Liver (tissue), 9 donors: ENCODE results near the gene UNC45B. TPM values are rescaled to one million over a fixed set of nuclear protein-coding genes. Genes with fewer than 3 reads are reported as not detected.
"Not testable (repeated sequence)": the region's sequence is repeated elsewhere in the genome, so short reads cannot be mapped to it uniquely, and the experiment has no call there.

Experiments used
- DNase-seq: peaks from one replicate; pipeline ENCODE4 v3.0.0-alpha.2; 2017; ENCODE audit warnings: low spot score
- H3K27ac ChIP-seq, 2 donors: one replicate each; pipeline ENCODE4 v1.7.0; 2013; ENCODE audit warnings: inconsistent platforms in 2 of 2, low read length in 2 of 2, control low read depth in 1 of 2, low read depth in 1 of 2, mild to moderate bottlenecking in 1 of 2
- H3K27me3 ChIP-seq, 4 donors: one replicate each; pipeline versions ENCODE4 v1.6.1 to v1.7.0; 2013; ENCODE audit warnings: low read length in 3 of 4, inconsistent platforms in 1 of 4, mild to moderate bottlenecking in 1 of 4, moderate library complexity in 1 of 4; ENCODE audit not compliant: control insufficient read depth in 4 of 4, insufficient read depth in 4 of 4
- H3K36me3 ChIP-seq, 4 donors: one replicate each; pipeline versions ENCODE4 v1.6.1 to v1.7.0; 2013; ENCODE audit warnings: low read length in 3 of 4, mild to moderate bottlenecking in 3 of 4, low read depth in 1 of 4, moderate library complexity in 1 of 4; ENCODE audit not compliant: control insufficient read depth in 4 of 4, insufficient read depth in 3 of 4
- H3K4me1 ChIP-seq, 4 donors: one replicate each; pipeline versions ENCODE4 v1.6.1 to v1.7.0; 2013; ENCODE audit warnings: low read length in 3 of 4, mild to moderate bottlenecking in 3 of 4, moderate library complexity in 1 of 4; ENCODE audit not compliant: control insufficient read depth in 4 of 4, insufficient read depth in 4 of 4
- H3K4me3 ChIP-seq, 3 donors: one replicate each; pipeline versions ENCODE4 v1.6.1 to v1.7.0; 2013; ENCODE audit warnings: low read length in 3 of 3, control low read depth in 1 of 3, low read depth in 1 of 3, mild to moderate bottlenecking in 1 of 3
- H3K9ac ChIP-seq, 2 donors: one replicate each; pipeline ENCODE4 v1.7.0; 2013; ENCODE audit warnings: low read length in 2 of 2, mild to moderate bottlenecking in 2 of 2, moderate library complexity in 2 of 2, control low read depth in 1 of 2, low read depth in 1 of 2
- H3K9me3 ChIP-seq, 4 donors: one replicate each; pipeline versions ENCODE4 v1.6.1 to v1.7.0; 2013; ENCODE audit warnings: low read length in 3 of 4; ENCODE audit not compliant: control insufficient read depth in 4 of 4
- ATF3 ChIP-seq: IDR thresholded peaks from 2 replicates; pipeline ENCODE4 v1.6.1; 2016; ENCODE audit warnings: antibody characterized with exemption
- EGR1 ChIP-seq, 2 donors: IDR thresholded peaks; 2 replicates each; pipeline ENCODE4 v1.6.1; 2016 to 2018; ENCODE audit warnings: antibody characterized with exemption in 2 of 2, low read depth in 2 of 2
- GABPA ChIP-seq, 2 donors: IDR thresholded peaks in 1 of 2; conservative IDR thresholded peaks in 1 of 2; 2 replicates each; pipeline ENCODE4 v1.6.1; 2016; ENCODE audit warnings: antibody characterized with exemption in 2 of 2, mild to moderate bottlenecking in 1 of 2, moderate library complexity in 1 of 2
- HNF4G ChIP-seq: IDR thresholded peaks from 2 replicates; pipeline ENCODE4 v1.6.1; 2016; ENCODE audit warnings: antibody characterized with exemption
- JUND ChIP-seq, 2 donors: IDR thresholded peaks; 2 replicates each; pipeline ENCODE4 v1.6.1; 2016; ENCODE audit warnings: antibody characterized with exemption in 2 of 2
- NR2F2 ChIP-seq: IDR thresholded peaks from 2 replicates; pipeline ENCODE4 v1.6.1; 2016; ENCODE audit warnings: antibody characterized with exemption
- RAD21 ChIP-seq, 2 donors: IDR thresholded peaks; 2 replicates each; pipeline ENCODE4 v1.6.1; 2016; ENCODE audit warnings: antibody characterized with exemption in 2 of 2, mild to moderate bottlenecking in 2 of 2
- REST ChIP-seq: IDR thresholded peaks from 2 replicates; pipeline ENCODE4 v1.6.1; 2016; ENCODE audit warnings: antibody characterized with exemption, mild to moderate bottlenecking
- RXRA ChIP-seq, 2 donors: IDR thresholded peaks; 2 replicates each; pipeline ENCODE4 v1.6.1; 2017 to 2018; ENCODE audit warnings: antibody characterized with exemption in 2 of 2, mild to moderate bottlenecking in 1 of 2
- YY1 ChIP-seq: IDR thresholded peaks from 2 replicates; pipeline ENCODE4 v1.6.1; 2016; ENCODE audit warnings: antibody characterized with exemption, mild to moderate bottlenecking
- WGBS: extraction: QIAGEN DNeasy Blood & Tissue Kit; methylation state at CpG from one replicate; pipeline ENCODE4 v1.1.7; 2013; 5-methylcytosine and 5-hydroxymethylcytosine counted together
- polyA plus RNA-seq, 2 donors: library from polyadenylated mRNA; stranded (reverse) in 1 of 2; unstranded in 1 of 2; fragments of 200-250 nt in 1 of 2; fragments of >200 nt in 1 of 2; fragmentation: Nextera tagmentation in 1 of 2; extraction: Ambion mirVana in 1 of 2; gene quantifications; one replicate each; pipeline versions ENCODE4 v1.2.1 to v1.2.3, GENCODE V29; 2013 to 2015
- total RNA-seq, 2 donors: library from RNA; depleted of rRNA; stranded (reverse); fragments of >200 nt; gene quantifications; one replicate each; pipeline ENCODE4 v1.2.3, GENCODE V29; 2014
- TF ChIP-seq, protein P1 (sequence below): IDR thresholded peaks from 2 replicates; pipeline ENCODE4 v1.6.1; 2016; ENCODE audit warnings: antibody characterized with exemption
- TF ChIP-seq, protein P2 (sequence below): IDR thresholded peaks from 2 replicates; pipeline ENCODE4 v1.6.1; 2016; ENCODE audit warnings: antibody characterized with exemption
- TF ChIP-seq, protein P3 (sequence below): fragments of 150-350 bp; IDR thresholded peaks from 2 replicates; pipeline ENCODE4 v1.5.1; 2017; ENCODE audit warnings: improper control_type of control experiment, low read depth, low read length; ENCODE audit not compliant: missing input control
- donor health status: healthy.
- donor health status: healthy.
- donor health status: healthy.
- donor health status: healthy.
- donor health status: healthy.

Gene UNC45B
- total and polyA plus RNA-seq, 4 donors, result 0.02 to 0.09 TPM; not detected in 2

DNA sequence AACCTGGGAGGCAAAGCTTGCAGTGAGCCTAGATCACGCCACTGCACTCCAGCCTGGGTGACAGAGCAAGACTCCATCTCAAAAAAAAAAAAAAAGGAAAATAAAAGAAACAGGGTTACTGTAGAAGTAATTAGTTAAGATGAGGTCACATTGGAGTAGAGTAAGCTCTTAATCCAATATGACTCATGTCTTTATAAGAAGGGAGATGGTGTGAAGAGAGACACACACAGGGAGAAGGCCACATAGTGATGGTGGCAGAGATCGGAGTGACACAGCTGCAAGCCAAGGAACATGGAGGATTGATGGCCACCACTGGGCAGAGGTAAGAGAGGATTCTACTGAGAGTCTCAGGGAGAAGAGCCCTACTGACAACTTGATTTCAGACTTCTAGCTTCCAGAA is 79.9 kb downstream of the UNC45B start:
- no peak for TF ChIP-seq HNF4G
- Histone ChIP-seq H3K27ac (no peak overlapping the region), H3K4me3 (no peak overlapping the region), H3K9ac (no peak overlapping the region), H3K9me3 (peaks cover 0 to under 1% (median under 1%) of the 10 kb centered on the region in 4 donors), H3K36me3 (no peaks in the 10 kb centered on the region), H3K4me1 (no peaks in the 10 kb centered on the region), H3K27me3 (no peaks in the 10 kb centered on the region)
- no peak for DNase-seq
- WGBS, result 91% methylated on average over 2 of the region's 2 CpGs

DNA sequence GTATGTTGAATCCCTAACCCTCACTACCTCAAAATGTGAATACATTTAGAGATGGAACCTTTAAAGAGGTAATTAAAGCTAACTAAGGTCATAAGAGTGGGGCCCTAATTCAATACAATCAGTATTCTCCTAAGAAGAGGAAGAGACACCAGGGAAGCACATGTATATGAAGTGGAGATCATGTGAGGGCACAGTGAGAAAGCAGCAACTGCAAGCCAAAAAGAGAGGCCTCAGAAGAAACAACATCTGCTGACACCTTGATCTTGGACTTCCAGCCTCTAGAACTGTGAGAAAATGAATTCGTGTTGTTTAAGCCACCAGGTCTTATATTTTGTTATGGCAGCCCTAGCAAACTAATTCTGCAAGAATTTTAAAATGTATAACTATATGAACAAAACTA is 82.0 kb downstream of the UNC45B start:
- no peaks in the 10 kb centered on the region for H3K36me3 ChIP-seq
- 59% methylated on average over 1 of the region's 1 CpG for WGBS
- DNase-seq, result no peak

DNA sequence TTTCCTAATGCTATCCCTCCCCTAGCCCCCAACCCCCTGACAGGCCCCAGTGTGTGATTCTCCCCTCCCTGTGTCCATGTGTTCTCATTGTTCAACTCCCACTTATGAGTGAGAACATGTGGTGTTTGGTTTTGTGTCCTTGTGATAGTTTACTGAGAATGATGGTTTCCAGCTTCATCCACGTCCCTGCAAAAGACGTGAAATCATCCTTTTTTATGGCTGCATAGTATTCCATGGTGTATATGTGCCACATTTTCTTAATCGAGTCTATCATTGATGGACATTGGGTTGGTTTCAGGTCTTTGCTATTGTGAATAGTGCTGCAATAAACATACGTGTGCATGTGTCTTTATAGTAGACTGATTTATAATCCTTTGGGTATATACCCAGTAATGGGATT is 86.7 kb downstream of the UNC45B start:
- not testable (repeated sequence) for H3K9me3 ChIP-seq, H3K36me3 ChIP-seq, H3K27me3 ChIP-seq, H3K4me1 ChIP-seq, H3K4me3 ChIP-seq, DNase-seq, H3K27ac ChIP-seq, H3K9ac ChIP-seq
- WGBS, result 76% methylated on average over 4 of the region's 4 CpGs

More for the DNA sequence above, 82.0 kb downstream of the UNC45B start:
- H3K4me1 ChIP-seq, result no peaks in the 10 kb centered on the region
- H3K27ac ChIP-seq, result no peak overlapping the region
- TF ChIP-seq HNF4G (no peak), EGR1 (IDR thresholded peaks at IDR 0.05; ENCODE audit: low read depth in 2 of 2) (no peak), ATF3 (no peak), YY1 (no peak), REST (no peak), JUND (IDR thresholded peaks at IDR 0.05) (no peak), NR2F2 (no peak), RXRA (IDR thresholded peaks at IDR 0.05) (no peak), GABPA (IDR thresholded peaks at IDR 0.05 in 1 of 2, conservative IDR thresholded peaks at IDR 0.05 in 1 of 2) (no peak), RAD21 (IDR thresholded peaks at IDR 0.05) (no peak)
- TF ChIP-seq, protein P1, sequence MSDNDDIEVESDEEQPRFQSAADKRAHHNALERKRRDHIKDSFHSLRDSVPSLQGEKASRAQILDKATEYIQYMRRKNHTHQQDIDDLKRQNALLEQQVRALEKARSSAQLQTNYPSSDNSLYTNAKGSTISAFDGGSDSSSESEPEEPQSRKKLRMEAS, result no peak
- TF ChIP-seq, protein P2, sequence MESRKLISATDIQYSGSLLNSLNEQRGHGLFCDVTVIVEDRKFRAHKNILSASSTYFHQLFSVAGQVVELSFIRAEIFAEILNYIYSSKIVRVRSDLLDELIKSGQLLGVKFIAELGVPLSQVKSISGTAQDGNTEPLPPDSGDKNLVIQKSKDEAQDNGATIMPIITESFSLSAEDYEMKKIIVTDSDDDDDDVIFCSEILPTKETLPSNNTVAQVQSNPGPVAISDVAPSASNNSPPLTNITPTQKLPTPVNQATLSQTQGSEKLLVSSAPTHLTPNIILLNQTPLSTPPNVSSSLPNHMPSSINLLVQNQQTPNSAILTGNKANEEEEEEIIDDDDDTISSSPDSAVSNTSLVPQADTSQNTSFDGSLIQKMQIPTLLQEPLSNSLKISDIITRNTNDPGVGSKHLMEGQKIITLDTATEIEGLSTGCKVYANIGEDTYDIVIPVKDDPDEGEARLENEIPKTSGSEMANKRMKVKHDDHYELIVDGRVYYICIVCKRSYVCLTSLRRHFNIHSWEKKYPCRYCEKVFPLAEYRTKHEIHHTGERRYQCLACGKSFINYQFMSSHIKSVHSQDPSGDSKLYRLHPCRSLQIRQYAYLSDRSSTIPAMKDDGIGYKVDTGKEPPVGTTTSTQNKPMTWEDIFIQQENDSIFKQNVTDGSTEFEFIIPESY, result no peak
- TF ChIP-seq, protein P3, sequence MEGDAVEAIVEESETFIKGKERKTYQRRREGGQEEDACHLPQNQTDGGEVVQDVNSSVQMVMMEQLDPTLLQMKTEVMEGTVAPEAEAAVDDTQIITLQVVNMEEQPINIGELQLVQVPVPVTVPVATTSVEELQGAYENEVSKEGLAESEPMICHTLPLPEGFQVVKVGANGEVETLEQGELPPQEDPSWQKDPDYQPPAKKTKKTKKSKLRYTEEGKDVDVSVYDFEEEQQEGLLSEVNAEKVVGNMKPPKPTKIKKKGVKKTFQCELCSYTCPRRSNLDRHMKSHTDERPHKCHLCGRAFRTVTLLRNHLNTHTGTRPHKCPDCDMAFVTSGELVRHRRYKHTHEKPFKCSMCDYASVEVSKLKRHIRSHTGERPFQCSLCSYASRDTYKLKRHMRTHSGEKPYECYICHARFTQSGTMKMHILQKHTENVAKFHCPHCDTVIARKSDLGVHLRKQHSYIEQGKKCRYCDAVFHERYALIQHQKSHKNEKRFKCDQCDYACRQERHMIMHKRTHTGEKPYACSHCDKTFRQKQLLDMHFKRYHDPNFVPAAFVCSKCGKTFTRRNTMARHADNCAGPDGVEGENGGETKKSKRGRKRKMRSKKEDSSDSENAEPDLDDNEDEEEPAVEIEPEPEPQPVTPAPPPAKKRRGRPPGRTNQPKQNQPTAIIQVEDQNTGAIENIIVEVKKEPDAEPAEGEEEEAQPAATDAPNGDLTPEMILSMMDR, result no peak
- H3K9me3 ChIP-seq, result no peaks in the 10 kb centered on the region
- no peaks in the 10 kb centered on the region for H3K27me3 ChIP-seq
- H3K9ac ChIP-seq, result no peak overlapping the region
- no peak overlapping the region for H3K4me3 ChIP-seq
